ENCODE measurements around the gene SART1. TPM values are rescaled to one million over a fixed set of nuclear protein-coding genes. Genes with fewer than 3 reads are reported as not detected.

The SART1 gene, protein sequence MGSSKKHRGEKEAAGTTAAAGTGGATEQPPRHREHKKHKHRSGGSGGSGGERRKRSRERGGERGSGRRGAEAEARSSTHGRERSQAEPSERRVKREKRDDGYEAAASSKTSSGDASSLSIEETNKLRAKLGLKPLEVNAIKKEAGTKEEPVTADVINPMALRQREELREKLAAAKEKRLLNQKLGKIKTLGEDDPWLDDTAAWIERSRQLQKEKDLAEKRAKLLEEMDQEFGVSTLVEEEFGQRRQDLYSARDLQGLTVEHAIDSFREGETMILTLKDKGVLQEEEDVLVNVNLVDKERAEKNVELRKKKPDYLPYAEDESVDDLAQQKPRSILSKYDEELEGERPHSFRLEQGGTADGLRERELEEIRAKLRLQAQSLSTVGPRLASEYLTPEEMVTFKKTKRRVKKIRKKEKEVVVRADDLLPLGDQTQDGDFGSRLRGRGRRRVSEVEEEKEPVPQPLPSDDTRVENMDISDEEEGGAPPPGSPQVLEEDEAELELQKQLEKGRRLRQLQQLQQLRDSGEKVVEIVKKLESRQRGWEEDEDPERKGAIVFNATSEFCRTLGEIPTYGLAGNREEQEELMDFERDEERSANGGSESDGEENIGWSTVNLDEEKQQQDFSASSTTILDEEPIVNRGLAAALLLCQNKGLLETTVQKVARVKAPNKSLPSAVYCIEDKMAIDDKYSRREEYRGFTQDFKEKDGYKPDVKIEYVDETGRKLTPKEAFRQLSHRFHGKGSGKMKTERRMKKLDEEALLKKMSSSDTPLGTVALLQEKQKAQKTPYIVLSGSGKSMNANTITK
- 5.9 to 28.0 TPM (median 14.7 TPM) in 3 replicates for polyA plus RNA-seq
- polyA plus RNA-seq (2011; ENCODE audit: low read depth): 80.5 TPM
- 6.2 and 18.6 TPM in 2 replicates for polyA plus RNA-seq (2011; cell fraction: cytosol; rRNA removed)
- 17.9 and 27.4 TPM in 2 replicates for polyA plus RNA-seq (2011; cell fraction: nucleus; rRNA removed)
- polyA plus RNA-seq (2012; ENCODE audit: low replicate concordance): 34.0 and 58.1 TPM in 2 replicates
- 2.7 to 29.5 TPM (median 10.2 TPM) in 3 replicates for polyA minus RNA-seq
- 24.4 TPM for polyA minus RNA-seq (2011; cell fraction: cytosol; rRNA and poly(A)+ RNA removed)
- 4.8 and 8.4 TPM in 2 replicates for polyA minus RNA-seq (2011; cell fraction: nucleus; rRNA and poly(A)+ RNA removed)

DNA sequence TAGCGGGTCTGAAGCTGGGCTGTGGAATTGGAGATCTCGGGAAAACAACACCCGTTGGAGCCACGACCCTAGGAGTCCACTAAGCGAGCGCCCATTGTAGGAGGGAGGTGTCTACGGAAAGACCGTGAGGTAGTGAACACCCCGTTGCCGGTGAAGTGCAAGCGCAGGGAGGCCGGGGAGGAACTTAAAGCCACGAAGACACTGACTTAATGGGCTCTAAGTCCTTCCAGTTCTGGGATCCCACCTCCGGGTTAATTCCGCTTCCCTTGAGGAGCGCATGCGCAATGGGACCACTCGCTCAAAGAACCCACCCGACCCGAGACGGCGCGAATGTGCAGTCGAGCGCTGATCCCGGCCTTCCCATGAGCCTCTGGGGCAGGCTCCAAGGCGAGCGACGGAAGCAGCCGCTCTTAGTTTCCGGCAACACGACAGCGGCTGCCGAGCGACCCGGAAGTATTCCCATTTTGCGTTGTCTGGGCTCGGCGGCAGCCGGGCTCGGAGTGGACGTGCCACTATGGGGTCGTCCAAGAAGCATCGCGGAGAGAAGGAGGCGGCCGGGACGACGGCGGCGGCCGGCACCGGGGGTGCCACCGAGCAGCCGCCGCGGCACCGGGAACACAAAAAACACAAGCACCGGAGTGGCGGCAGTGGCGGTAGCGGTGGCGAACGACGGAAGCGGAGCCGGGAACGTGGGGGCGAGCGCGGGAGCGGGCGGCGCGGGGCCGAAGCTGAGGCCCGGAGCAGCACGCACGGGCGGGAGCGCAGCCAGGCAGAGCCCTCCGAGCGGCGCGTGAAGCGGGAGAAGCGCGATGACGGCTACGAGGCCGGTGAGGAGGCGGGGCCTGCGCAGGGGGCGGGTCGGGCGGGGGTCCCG lies at the start of gene SART1:
Gene SART1 (plus strand): TSS at position 468 of the 874 bp plus-strand sequence. CDS start 47 bp downstream, at position 515.
- Histone ChIP-seq H3K36me3 (ENCODE audit: control insufficient read depth in 2 of 2, extremely low read depth in 1 of 2, insufficient read depth in 2 of 2, low read length in 2 of 2) (peaks cover 16 to 18% of the 10 kb centered on the region in 2 experiments), H4K20me1 (ENCODE audit: control insufficient read depth, extremely low read depth, insufficient read depth, low read length) (no peaks in the 10 kb centered on the region), H3K27ac (ENCODE audit: control insufficient read depth, insufficient read depth, low read length) (peak within 1 kb of the TSS; percentile 89), H2AFZ (ENCODE audit: control insufficient read depth, low read length) (peak within 1 kb of the TSS; percentile 97), H3K9me3 (ENCODE audit: control insufficient read depth, low read depth, low read length) (no peaks in the 10 kb centered on the region), H3K4me1 (ENCODE audit: control insufficient read depth, extremely low read depth, insufficient read depth, low read length) (peaks cover 8% of the 10 kb centered on the region), H3K79me2 (ENCODE audit: control insufficient read depth, insufficient read depth, low read length) (peaks cover 31% of the 10 kb centered on the region), H3K4me2 (ENCODE audit: control insufficient read depth, extremely low read depth, insufficient read depth, low read depth, low read length) (peak within 1 kb of the TSS; percentile 89), H3K9ac (ENCODE audit: control insufficient read depth, extremely low read depth, insufficient read depth, low read length) (peak within 1 kb of the TSS; percentile 91), H3K27me3 (ENCODE audit: control insufficient read depth, extremely low read depth, insufficient read depth, low read length) (no peaks in the 10 kb centered on the region), H3K9me1 (ENCODE audit: control insufficient read depth, extremely low read depth, insufficient read depth, low read length) (no peaks in the 10 kb centered on the region), H3K4me3 (ENCODE audit: control insufficient read depth in 2 of 3, extremely low read depth in 1 of 3, insufficient read depth in 2 of 3, low read depth in 1 of 3, low read length in 3 of 3) (peak within 1 kb of the TSS; percentile 58 to 95 (median 70))
- no peak for TF ChIP-seq EZH2 (IDR thresholded peaks at IDR 0.05; ENCODE audit: low read length)
- TF ChIP-seq, protein P1, sequence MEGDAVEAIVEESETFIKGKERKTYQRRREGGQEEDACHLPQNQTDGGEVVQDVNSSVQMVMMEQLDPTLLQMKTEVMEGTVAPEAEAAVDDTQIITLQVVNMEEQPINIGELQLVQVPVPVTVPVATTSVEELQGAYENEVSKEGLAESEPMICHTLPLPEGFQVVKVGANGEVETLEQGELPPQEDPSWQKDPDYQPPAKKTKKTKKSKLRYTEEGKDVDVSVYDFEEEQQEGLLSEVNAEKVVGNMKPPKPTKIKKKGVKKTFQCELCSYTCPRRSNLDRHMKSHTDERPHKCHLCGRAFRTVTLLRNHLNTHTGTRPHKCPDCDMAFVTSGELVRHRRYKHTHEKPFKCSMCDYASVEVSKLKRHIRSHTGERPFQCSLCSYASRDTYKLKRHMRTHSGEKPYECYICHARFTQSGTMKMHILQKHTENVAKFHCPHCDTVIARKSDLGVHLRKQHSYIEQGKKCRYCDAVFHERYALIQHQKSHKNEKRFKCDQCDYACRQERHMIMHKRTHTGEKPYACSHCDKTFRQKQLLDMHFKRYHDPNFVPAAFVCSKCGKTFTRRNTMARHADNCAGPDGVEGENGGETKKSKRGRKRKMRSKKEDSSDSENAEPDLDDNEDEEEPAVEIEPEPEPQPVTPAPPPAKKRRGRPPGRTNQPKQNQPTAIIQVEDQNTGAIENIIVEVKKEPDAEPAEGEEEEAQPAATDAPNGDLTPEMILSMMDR (optimal IDR thresholded peaks at IDR 0.05 in 1 of 3, IDR thresholded peaks at IDR 0.05 in 1 of 3, conservative IDR thresholded peaks at IDR 0.05 in 1 of 3; ENCODE audit: extremely low read depth in 1 of 3, insufficient read depth in 2 of 3, low read length in 3 of 3): no peak
- dilution Hi-C loops (cut with MboI; ENCODE audit: extremely low pct_ligation_motif_present, low sequenced_read_pairs): no loop called here
- peak; percentile 73 for FAIRE-seq
- DNase-seq (ENCODE audit: low read depth, low spot score): peak; percentile 80

DNA sequence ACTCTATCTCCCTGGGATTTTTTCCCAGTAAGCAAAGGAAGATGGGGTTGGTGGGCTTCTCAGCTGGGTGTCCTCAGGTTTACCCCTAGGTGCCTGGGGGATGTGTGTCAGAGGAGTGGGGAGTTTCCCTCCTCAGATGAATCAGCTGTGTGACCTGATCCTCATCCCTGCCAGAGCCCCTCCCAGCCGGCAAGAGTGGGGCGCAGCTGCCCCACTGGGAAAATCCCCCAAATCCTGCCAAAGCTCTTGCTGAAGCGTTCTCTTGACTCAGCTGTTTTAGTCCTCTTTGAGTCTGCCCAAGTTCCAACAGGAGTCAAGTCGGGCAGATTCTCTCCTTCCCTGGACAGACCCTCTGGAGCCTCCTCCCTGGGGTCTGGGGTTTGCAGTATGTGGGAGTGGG lies 48.7 kb upstream of the SART1 start:
- Histone ChIP-seq H3K36me3 (ENCODE audit: control insufficient read depth in 2 of 2, extremely low read depth in 1 of 2, insufficient read depth in 2 of 2, low read length in 2 of 2) (no peaks in the 10 kb centered on the region), H3K9me3 (ENCODE audit: control insufficient read depth, low read depth, low read length) (no peaks in the 10 kb centered on the region), H3K9me1 (ENCODE audit: control insufficient read depth, extremely low read depth, insufficient read depth, low read length) (no peaks in the 10 kb centered on the region), H3K4me1 (ENCODE audit: control insufficient read depth, extremely low read depth, insufficient read depth, low read length) (peaks cover 69% of the 10 kb centered on the region), H3K4me2 (ENCODE audit: control insufficient read depth, extremely low read depth, insufficient read depth, low read depth, low read length) (peak overlapping the region; percentile 71), H3K27me3 (ENCODE audit: control insufficient read depth, extremely low read depth, insufficient read depth, low read length) (no peaks in the 10 kb centered on the region), H4K20me1 (ENCODE audit: control insufficient read depth, extremely low read depth, insufficient read depth, low read length) (no peaks in the 10 kb centered on the region), H3K9ac (ENCODE audit: control insufficient read depth, extremely low read depth, insufficient read depth, low read length) (peak overlapping the region; percentile 86), H3K79me2 (ENCODE audit: control insufficient read depth, insufficient read depth, low read length) (peaks cover 21% of the 10 kb centered on the region), H3K4me3 (ENCODE audit: control insufficient read depth in 2 of 3, extremely low read depth in 1 of 3, insufficient read depth in 2 of 3, low read depth in 1 of 3, low read length in 3 of 3) (peak overlapping the region in 2 of 3 experiments; percentile 18 to 35), H3K27ac (ENCODE audit: control insufficient read depth, insufficient read depth, low read length) (peak overlapping the region; percentile 95), H2AFZ (ENCODE audit: control insufficient read depth, low read length) (no peak overlapping the region)
- DNase-seq (ENCODE audit: low read depth, low spot score) (no peak), FAIRE-seq (peak; percentile 9)
- TF ChIP-seq EZH2 (IDR thresholded peaks at IDR 0.05; ENCODE audit: low read length): no peak
- TF ChIP-seq, protein P1 (optimal IDR thresholded peaks at IDR 0.05 in 1 of 3, IDR thresholded peaks at IDR 0.05 in 1 of 3, conservative IDR thresholded peaks at IDR 0.05 in 1 of 3; ENCODE audit: extremely low read depth in 1 of 3, insufficient read depth in 2 of 3, low read length in 3 of 3): no peak
- dilution Hi-C loops (cut with MboI; ENCODE audit: extremely low pct_ligation_motif_present, low sequenced_read_pairs): no loop called here
